Measurements from ENCODE around the gene GEMIN4. TPM values are rescaled to one million over a fixed set of nuclear protein-coding genes. Genes with fewer than 3 reads are reported as not detected.

The GEMIN4 gene
- total RNA-seq, 1 donor from 2014 or later, result 7.8 TPM

GRCh38 chr17:746181-746580 is 5.9 kb downstream of the GEMIN4 start:
- no peaks in the 10 kb centered on the region for H3K27me3 ChIP-seq (ENCODE audit: control insufficient read depth in 3 of 3, insufficient read depth in 3 of 3, low read length in 3 of 3)
- H3K9ac ChIP-seq (ENCODE audit: low read depth in 1 of 3, low read length in 3 of 3), result no peak overlapping the region
- no peak overlapping the region for H3K27ac ChIP-seq (ENCODE audit: low read depth, low read length)
- H3K9me3 ChIP-seq (ENCODE audit: control insufficient read depth in 3 of 3, low read length in 3 of 3), result no peaks in the 10 kb centered on the region
- peaks cover 10 to 18% (median 14%) of the 10 kb centered on the region in 3 donors for H3K4me1 ChIP-seq (ENCODE audit: control insufficient read depth in 3 of 3, insufficient read depth in 3 of 3, low read length in 3 of 3)
- no peak overlapping the region for H3K4me3 ChIP-seq (ENCODE audit: low read length in 3 of 3)
- peaks cover 48 to 61% (median 59%) of the 10 kb centered on the region in 3 donors for H3K36me3 ChIP-seq (ENCODE audit: control insufficient read depth in 3 of 3, insufficient read depth in 3 of 3, low read length in 3 of 3)

- no peak overlapping the region for H3K9ac ChIP-seq (ENCODE audit: low read depth in 1 of 3, low read length in 3 of 3)
- H3K36me3 ChIP-seq (ENCODE audit: control insufficient read depth in 3 of 3, insufficient read depth in 3 of 3, low read length in 3 of 3), result peaks cover 54 to 68% (median 67%) of the 10 kb centered on the region in 3 donors
- H3K9me3 ChIP-seq (ENCODE audit: control insufficient read depth in 3 of 3, low read length in 3 of 3), result no peaks in the 10 kb centered on the region
- H3K27me3 ChIP-seq (ENCODE audit: control insufficient read depth in 3 of 3, insufficient read depth in 3 of 3, low read length in 3 of 3), result no peaks in the 10 kb centered on the region
- no peak overlapping the region for H3K27ac ChIP-seq (ENCODE audit: low read depth, low read length)
- H3K4me1 ChIP-seq (ENCODE audit: control insufficient read depth in 3 of 3, insufficient read depth in 3 of 3, low read length in 3 of 3), result peaks cover 2 to 11% (median 7%) of the 10 kb centered on the region in 3 donors
- no peak overlapping the region for H3K4me3 ChIP-seq (ENCODE audit: low read length in 3 of 3)
Observed at GRCh38 chr17:745406-745805, 6.7 kb downstream of the GEMIN4 start.

- Histone ChIP-seq H3K9ac (ENCODE audit: low read depth in 1 of 3, low read length in 3 of 3) (no peak overlapping the region), H3K4me3 (ENCODE audit: low read length in 3 of 3) (no peak overlapping the region), H3K27me3 (ENCODE audit: control insufficient read depth in 3 of 3, insufficient read depth in 3 of 3, low read length in 3 of 3) (no peaks in the 10 kb centered on the region), H3K36me3 (ENCODE audit: control insufficient read depth in 3 of 3, insufficient read depth in 3 of 3, low read length in 3 of 3) (peaks cover 54 to 72% (median 70%) of the 10 kb centered on the region in 3 donors), H3K27ac (ENCODE audit: low read depth, low read length) (no peak overlapping the region), H3K9me3 (ENCODE audit: control insufficient read depth in 3 of 3, low read length in 3 of 3) (no peaks in the 10 kb centered on the region), H3K4me1 (ENCODE audit: control insufficient read depth in 3 of 3, insufficient read depth in 3 of 3, low read length in 3 of 3) (peaks cover 1 to 6% (median 3%) of the 10 kb centered on the region in 3 donors)
Observed at GRCh38 chr17:744937-745336, 7.1 kb downstream of the GEMIN4 start.

GRCh38 chr17:743139-743538 is 8.9 kb downstream of the GEMIN4 start:
- Histone ChIP-seq H3K27ac (ENCODE audit: low read depth, low read length) (no peak overlapping the region), H3K4me3 (ENCODE audit: low read length in 3 of 3) (no peak overlapping the region), H3K9me3 (ENCODE audit: control insufficient read depth in 3 of 3, low read length in 3 of 3) (no peaks in the 10 kb centered on the region), H3K9ac (ENCODE audit: low read depth in 1 of 3, low read length in 3 of 3) (no peak overlapping the region), H3K4me1 (ENCODE audit: control insufficient read depth in 3 of 3, insufficient read depth in 3 of 3, low read length in 3 of 3) (no peaks in the 10 kb centered on the region), H3K36me3 (ENCODE audit: control insufficient read depth in 3 of 3, insufficient read depth in 3 of 3, low read length in 3 of 3) (peaks cover 54 to 70% (median 69%) of the 10 kb centered on the region in 3 donors), H3K27me3 (ENCODE audit: control insufficient read depth in 3 of 3, insufficient read depth in 3 of 3, low read length in 3 of 3) (no peaks in the 10 kb centered on the region)

- Histone ChIP-seq H3K9ac (ENCODE audit: low read depth in 1 of 3, low read length in 3 of 3) (no peak overlapping the region), H3K27ac (ENCODE audit: low read depth, low read length) (no peak overlapping the region), H3K9me3 (ENCODE audit: control insufficient read depth in 3 of 3, low read length in 3 of 3) (no peaks in the 10 kb centered on the region), H3K36me3 (ENCODE audit: control insufficient read depth in 3 of 3, insufficient read depth in 3 of 3, low read length in 3 of 3) (peaks cover 46 to 62% (median 61%) of the 10 kb centered on the region in 3 donors), H3K4me1 (ENCODE audit: control insufficient read depth in 3 of 3, insufficient read depth in 3 of 3, low read length in 3 of 3) (no peaks in the 10 kb centered on the region), H3K4me3 (ENCODE audit: low read length in 3 of 3) (no peak overlapping the region), H3K27me3 (ENCODE audit: control insufficient read depth in 3 of 3, insufficient read depth in 3 of 3, low read length in 3 of 3) (no peaks in the 10 kb centered on the region)
Observed at GRCh38 chr17:742147-742793, 9.8 kb downstream of the GEMIN4 start.

- H3K9ac ChIP-seq (ENCODE audit: low read depth in 1 of 3, low read length in 3 of 3), result no peak overlapping the region
Observed at GRCh38 chr17:740240-741017, 11.6 kb downstream of the GEMIN4 start.

GRCh38 chr17:737561-738113 is 14.4 kb downstream of the GEMIN4 start:
- H3K4me1 ChIP-seq (ENCODE audit: control insufficient read depth in 3 of 3, insufficient read depth in 3 of 3, low read length in 3 of 3), result peaks cover 6 to 9% (median 8%) of the 10 kb centered on the region in 3 donors
- no peaks in the 10 kb centered on the region for H3K27me3 ChIP-seq (ENCODE audit: control insufficient read depth in 3 of 3, insufficient read depth in 3 of 3, low read length in 3 of 3)
- H3K4me3 ChIP-seq (ENCODE audit: low read length in 3 of 3), result no peak overlapping the region
- H3K36me3 ChIP-seq (ENCODE audit: control insufficient read depth in 3 of 3, insufficient read depth in 3 of 3, low read length in 3 of 3), result peaks cover 11 to 24% (median 21%) of the 10 kb centered on the region in 3 donors
- H3K9me3 ChIP-seq (ENCODE audit: control insufficient read depth in 3 of 3, low read length in 3 of 3), result no peaks in the 10 kb centered on the region
- H3K9ac ChIP-seq (ENCODE audit: low read depth in 1 of 3, low read length in 3 of 3), result no peak overlapping the region
- H3K27ac ChIP-seq (ENCODE audit: low read depth, low read length), result no peak overlapping the region

More at GRCh38 chr17:740240-741017, 11.6 kb downstream of the GEMIN4 start:
- no peaks in the 10 kb centered on the region for H3K9me3 ChIP-seq (ENCODE audit: control insufficient read depth in 3 of 3, low read length in 3 of 3)
- peaks cover 29 to 45% (median 43%) of the 10 kb centered on the region in 3 donors for H3K36me3 ChIP-seq (ENCODE audit: control insufficient read depth in 3 of 3, insufficient read depth in 3 of 3, low read length in 3 of 3)
- H3K27me3 ChIP-seq (ENCODE audit: control insufficient read depth in 3 of 3, insufficient read depth in 3 of 3, low read length in 3 of 3), result no peaks in the 10 kb centered on the region
- H3K4me3 ChIP-seq (ENCODE audit: low read length in 3 of 3), result no peak overlapping the region
- no peak overlapping the region for H3K27ac ChIP-seq (ENCODE audit: low read depth, low read length)
- H3K4me1 ChIP-seq (ENCODE audit: control insufficient read depth in 3 of 3, insufficient read depth in 3 of 3, low read length in 3 of 3), result no peaks in the 10 kb centered on the region

- Histone ChIP-seq H3K4me3 (ENCODE audit: low read length in 3 of 3) (peak overlapping the region in 1 of 3 donors; percentile 70), H3K9ac (ENCODE audit: low read depth in 1 of 3, low read length in 3 of 3) (no peak overlapping the region), H3K27me3 (ENCODE audit: control insufficient read depth in 3 of 3, insufficient read depth in 3 of 3, low read length in 3 of 3) (no peaks in the 10 kb centered on the region), H3K4me1 (ENCODE audit: control insufficient read depth in 3 of 3, insufficient read depth in 3 of 3, low read length in 3 of 3) (peaks cover 8 to 17% (median 13%) of the 10 kb centered on the region in 3 donors), H3K36me3 (ENCODE audit: control insufficient read depth in 3 of 3, insufficient read depth in 3 of 3, low read length in 3 of 3) (peaks cover 0 to 2% (median 0%) of the 10 kb centered on the region in 3 donors), H3K27ac (ENCODE audit: low read depth, low read length) (no peak overlapping the region), H3K9me3 (ENCODE audit: control insufficient read depth in 3 of 3, low read length in 3 of 3) (no peaks in the 10 kb centered on the region)
Observed at GRCh38 chr17:733743-734142, 18.3 kb downstream of the GEMIN4 start.

GRCh38 chr17:732902-733720 is 19.0 kb downstream of the GEMIN4 start:
- Histone ChIP-seq H3K4me1 (ENCODE audit: control insufficient read depth in 3 of 3, insufficient read depth in 3 of 3, low read length in 3 of 3) (peaks cover 8 to 17% (median 13%) of the 10 kb centered on the region in 3 donors), H3K36me3 (ENCODE audit: control insufficient read depth in 3 of 3, insufficient read depth in 3 of 3, low read length in 3 of 3) (no peaks in the 10 kb centered on the region), H3K9me3 (ENCODE audit: control insufficient read depth in 3 of 3, low read length in 3 of 3) (no peaks in the 10 kb centered on the region), H3K27me3 (ENCODE audit: control insufficient read depth in 3 of 3, insufficient read depth in 3 of 3, low read length in 3 of 3) (no peaks in the 10 kb centered on the region), H3K4me3 (ENCODE audit: low read length in 3 of 3) (peak overlapping the region; percentile 65 to 70 (median 67)), H3K9ac (ENCODE audit: low read depth in 1 of 3, low read length in 3 of 3) (peak overlapping the region; percentile 45 to 72 (median 70)), H3K27ac (ENCODE audit: low read depth, low read length) (no peak overlapping the region)

Data from skeletal muscle tissue (tissue), 4 donors.